Astrocyte (in vitro differentiated cells and primary cell): Measurements from ENCODE around the gene SREBF2.

Source experiments
- EZH2 ChIP-seq: IDR thresholded peaks from 2 replicates; pipeline ENCODE4 v1.6.1; 2012; ENCODE audit warnings: mild to moderate bottlenecking, low read length, inconsistent platforms; ENCODE audit not compliant: insufficient read depth
- TF ChIP-seq, protein P1 (sequence below): IDR thresholded peaks from 2 replicates; pipeline ENCODE4 v1.5.1; 2011; ENCODE audit warnings: low read depth, mild to moderate bottlenecking, inconsistent platforms, low read length, moderate library complexity; ENCODE audit not compliant: insufficient read depth

DNA sequence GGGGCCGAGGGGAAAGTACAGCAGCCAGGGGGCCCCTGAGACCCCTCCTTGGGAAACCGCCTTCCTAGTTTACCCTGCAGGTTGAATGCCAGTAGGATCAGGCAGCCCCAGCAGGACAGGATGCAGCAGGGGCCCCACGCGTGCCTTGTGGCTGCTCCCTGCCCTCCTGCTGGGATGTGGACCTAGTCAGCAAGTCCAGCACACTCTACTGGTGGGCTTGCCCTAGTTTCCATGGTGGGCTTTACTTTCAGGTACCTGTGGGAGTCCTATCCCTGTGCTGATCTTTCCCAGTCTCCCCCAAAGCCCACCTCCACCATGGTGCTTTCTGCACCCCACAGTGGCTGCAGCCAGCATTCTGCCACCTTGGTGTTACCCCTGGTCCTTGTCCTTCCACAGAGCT lies 59.8 kb downstream of the SREBF2 start:
- TF ChIP-seq, protein P1, sequence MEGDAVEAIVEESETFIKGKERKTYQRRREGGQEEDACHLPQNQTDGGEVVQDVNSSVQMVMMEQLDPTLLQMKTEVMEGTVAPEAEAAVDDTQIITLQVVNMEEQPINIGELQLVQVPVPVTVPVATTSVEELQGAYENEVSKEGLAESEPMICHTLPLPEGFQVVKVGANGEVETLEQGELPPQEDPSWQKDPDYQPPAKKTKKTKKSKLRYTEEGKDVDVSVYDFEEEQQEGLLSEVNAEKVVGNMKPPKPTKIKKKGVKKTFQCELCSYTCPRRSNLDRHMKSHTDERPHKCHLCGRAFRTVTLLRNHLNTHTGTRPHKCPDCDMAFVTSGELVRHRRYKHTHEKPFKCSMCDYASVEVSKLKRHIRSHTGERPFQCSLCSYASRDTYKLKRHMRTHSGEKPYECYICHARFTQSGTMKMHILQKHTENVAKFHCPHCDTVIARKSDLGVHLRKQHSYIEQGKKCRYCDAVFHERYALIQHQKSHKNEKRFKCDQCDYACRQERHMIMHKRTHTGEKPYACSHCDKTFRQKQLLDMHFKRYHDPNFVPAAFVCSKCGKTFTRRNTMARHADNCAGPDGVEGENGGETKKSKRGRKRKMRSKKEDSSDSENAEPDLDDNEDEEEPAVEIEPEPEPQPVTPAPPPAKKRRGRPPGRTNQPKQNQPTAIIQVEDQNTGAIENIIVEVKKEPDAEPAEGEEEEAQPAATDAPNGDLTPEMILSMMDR, result no peak
- TF ChIP-seq EZH2, result no peak
